Body of pancreas (tissue), 4 donors: ENCODE data around the gene ZAP70. TPM values are rescaled to one million over a fixed set of nuclear protein-coding genes. Genes with fewer than 3 reads are reported as not detected.
"Not testable (repeated sequence)": the region's sequence is repeated elsewhere in the genome, so short reads cannot be mapped to it uniquely, and the experiment has no call there.

ENCODE experiments used
- ATAC-seq: fragments of 150-250 bp; one replicate; pipeline ENCODE4 v1.9.1; 2016
- DNase-seq, 4 donors: peaks; one replicate each; pipeline ENCODE4 v3.0.0-alpha.2; 2019
- H3K27ac ChIP-seq, 4 donors: fragments of 200-600 bp; sonication (generic); 1 replicate in 3 of 4; 2 replicates in 1 of 4; pipeline versions ENCODE4 v1.5.1 to v1.6.1; 2016 to 2019; ENCODE audit warnings: mild to moderate bottlenecking in 1 of 4, mixed read lengths in 1 of 4, moderate library complexity in 1 of 4
- H3K27me3 ChIP-seq, 2 donors: fragments of 200-600 bp; sonication (generic); one replicate each; pipeline ENCODE4 v1.6.0; 2016; ENCODE audit warnings: mild to moderate bottlenecking in 1 of 2
- H3K36me3 ChIP-seq, 2 donors: fragments of 200-600 bp; sonication (generic); replicated peaks in 1 of 2; 2 replicates each; pipeline ENCODE4 v1.5.1; 2016; ENCODE audit warnings: low read depth in 2 of 2; ENCODE audit not compliant: insufficient read depth in 1 of 2
- H3K4me1 ChIP-seq: fragments of 200-600 bp; sonication (generic); one replicate; pipeline ENCODE4 v1.6.0; 2016
- H3K4me3 ChIP-seq, 2 donors: fragments of 200-600 bp; sonication (generic); 1 replicate in 1 of 2; 2 replicates in 1 of 2; pipeline ENCODE4 v1.5.1; 2016 to 2019
- H3K9me3 ChIP-seq, 3 donors: fragments of 200-600 bp; sonication (generic); 1 replicate in 2 of 3; 2 replicates in 1 of 3; pipeline ENCODE4 v1.5.1; 2016
- POLR2A ChIP-seq, 3 donors: fragments of 450-650 bp; IDR thresholded peaks; one replicate each; pipeline ENCODE4 v1.6.1; 2016; ENCODE audit warnings: antibody characterized with exemption in 3 of 3, mild to moderate bottlenecking in 2 of 3
- WGBS, 2 donors: methylation state at CpG; one replicate each; pipeline ENCODE4 v1.1.5; 2017; 5-methylcytosine and 5-hydroxymethylcytosine counted together
- intact Hi-C: fragments of 100-400 bp; cut with DNase I; formaldehyde crosslinking; loops from one replicate; pipeline ENCODE4 v1.15.1; 2023
- total RNA-seq, 2 donors: library from RNA; depleted of rRNA; stranded (reverse); fragments of >200 nt; gene quantifications; one replicate each; pipeline ENCODE4 v1.1.0, GENCODE V29; 2016
- TF ChIP-seq, protein P1 (sequence below), 7 experiments: fragments of 450-650 bp in 4 of 7; fragments of 200-600 bp in 3 of 7; sonication (generic) in 3 of 7; IDR thresholded peaks; one replicate each; pipeline ENCODE4 v1.5.1; 2016 to 2019; ENCODE audit warnings: antibody characterized with exemption in 7 of 7

ZAP70 gene
- total RNA-seq, 2 donors from 2014 or later, result 2.1 to 4.0 TPM

DNA sequence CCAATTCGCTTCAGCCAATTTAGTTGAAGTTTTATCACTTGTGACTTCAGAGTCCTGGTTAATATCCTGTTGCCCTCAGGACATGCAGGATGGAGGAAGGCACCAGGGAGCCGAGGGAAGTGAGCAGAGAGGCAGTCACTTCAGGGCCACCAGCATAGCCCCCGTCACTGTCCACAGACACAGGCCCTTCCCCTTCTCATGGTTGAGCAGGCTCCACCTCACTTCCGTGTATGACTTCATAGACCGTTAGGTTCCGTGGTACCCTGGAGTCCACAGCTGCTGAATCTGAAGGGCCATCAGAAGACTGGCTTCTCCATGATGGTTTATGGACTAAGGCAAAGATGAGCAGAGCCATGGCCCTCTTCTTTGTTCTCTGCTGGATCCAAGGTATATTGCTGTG lies 43.9 kb upstream of the ZAP70 start, which contains the start of gene C2orf92:
Gene C2orf92 (plus strand): TSS at position 266 of the 400 bp plus-strand sequence. CDS start 76 bp downstream, at position 342.
- ATAC-seq, result no peak
- Histone ChIP-seq H3K9me3 (no peaks in the 10 kb centered on the region), H3K27me3 (no peaks in the 10 kb centered on the region), H3K4me3 (no peak within 1 kb of the TSS), H3K36me3 (no peaks in the 10 kb centered on the region), H3K27ac (no peak within 1 kb of the TSS), H3K4me1 (peaks cover 9% of the 10 kb centered on the region)
- no peak for DNase-seq
- intact Hi-C loops, result no loop called here
- 85 to 93% methylated on average over 6 of the region's 6 CpGs for WGBS, 2 donors
- no peak for TF ChIP-seq POLR2A (IDR thresholded peaks at IDR 0.05)
- TF ChIP-seq, protein P1, sequence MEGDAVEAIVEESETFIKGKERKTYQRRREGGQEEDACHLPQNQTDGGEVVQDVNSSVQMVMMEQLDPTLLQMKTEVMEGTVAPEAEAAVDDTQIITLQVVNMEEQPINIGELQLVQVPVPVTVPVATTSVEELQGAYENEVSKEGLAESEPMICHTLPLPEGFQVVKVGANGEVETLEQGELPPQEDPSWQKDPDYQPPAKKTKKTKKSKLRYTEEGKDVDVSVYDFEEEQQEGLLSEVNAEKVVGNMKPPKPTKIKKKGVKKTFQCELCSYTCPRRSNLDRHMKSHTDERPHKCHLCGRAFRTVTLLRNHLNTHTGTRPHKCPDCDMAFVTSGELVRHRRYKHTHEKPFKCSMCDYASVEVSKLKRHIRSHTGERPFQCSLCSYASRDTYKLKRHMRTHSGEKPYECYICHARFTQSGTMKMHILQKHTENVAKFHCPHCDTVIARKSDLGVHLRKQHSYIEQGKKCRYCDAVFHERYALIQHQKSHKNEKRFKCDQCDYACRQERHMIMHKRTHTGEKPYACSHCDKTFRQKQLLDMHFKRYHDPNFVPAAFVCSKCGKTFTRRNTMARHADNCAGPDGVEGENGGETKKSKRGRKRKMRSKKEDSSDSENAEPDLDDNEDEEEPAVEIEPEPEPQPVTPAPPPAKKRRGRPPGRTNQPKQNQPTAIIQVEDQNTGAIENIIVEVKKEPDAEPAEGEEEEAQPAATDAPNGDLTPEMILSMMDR (IDR thresholded peaks at IDR 0.05), result no peak

DNA sequence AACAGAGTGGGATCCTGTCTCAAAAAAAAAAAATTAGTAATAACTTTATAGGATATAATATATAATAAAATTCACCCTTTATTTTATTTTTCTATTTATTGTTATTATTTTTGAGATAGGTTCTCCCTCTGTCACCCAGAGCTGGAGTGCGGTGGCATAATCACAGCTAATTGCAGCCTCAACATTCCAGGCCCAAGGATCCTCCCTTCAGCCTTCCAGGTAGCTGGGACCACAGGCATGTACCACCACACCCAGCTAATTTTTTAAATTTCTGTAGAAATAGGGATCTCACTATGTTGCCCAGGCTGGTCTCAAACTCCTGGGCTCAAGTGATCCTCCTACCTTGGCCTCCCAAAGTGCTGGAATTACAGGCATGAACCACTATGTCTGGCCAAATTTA lies 42.9 kb upstream of the ZAP70 start:
- WGBS, 2 donors, result 100% methylated on average over 1 of the region's 1 CpG
- intact Hi-C loops, result no loop called here
- Histone ChIP-seq H3K36me3 (no peaks in the 10 kb centered on the region), H3K9me3 (no peaks in the 10 kb centered on the region), H3K4me1 (no peaks in the 10 kb centered on the region), H3K27ac (no peak overlapping the region), H3K27me3 (no peaks in the 10 kb centered on the region), H3K4me3 (no peak overlapping the region)
- DNase-seq, result no peak
- no peak for TF ChIP-seq POLR2A (IDR thresholded peaks at IDR 0.05)
- TF ChIP-seq, protein P1 (IDR thresholded peaks at IDR 0.05), result no peak
- ATAC-seq, result no peak

DNA sequence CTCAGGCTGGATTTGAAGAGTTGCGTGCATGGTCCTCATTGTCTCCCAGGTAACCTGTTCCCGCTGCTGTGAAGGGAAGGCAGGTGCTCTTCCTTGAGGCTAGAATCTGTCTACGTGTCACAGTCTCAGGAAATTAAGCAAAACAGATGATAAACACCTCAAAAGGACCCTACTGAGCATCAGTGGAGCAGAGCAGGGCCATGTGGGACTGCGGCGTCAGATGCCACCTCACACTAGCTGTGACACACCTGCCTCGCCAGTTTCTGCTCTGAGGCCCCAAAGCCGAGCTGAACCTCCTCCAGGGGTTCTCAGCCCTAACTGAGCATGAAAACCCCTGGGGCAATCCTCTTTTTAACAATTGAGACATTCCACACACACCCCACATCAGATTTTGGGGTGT lies 41.9 kb upstream of the ZAP70 start:
- TF ChIP-seq, protein P1 (IDR thresholded peaks at IDR 0.05), result no peak
- no peak for TF ChIP-seq POLR2A (IDR thresholded peaks at IDR 0.05)
- no peaks in the 10 kb centered on the region for H3K4me1 ChIP-seq
- ATAC-seq (no peak), DNase-seq (no peak)
- no peak overlapping the region for H3K27ac ChIP-seq
- WGBS, 2 donors, result 93 to 94% methylated on average over 5 to 7 of the region's 7 CpGs
- H3K4me3 ChIP-seq, result no peak overlapping the region
- intact Hi-C loops, result no loop called here
- H3K27me3 ChIP-seq, result no peaks in the 10 kb centered on the region
- no peaks in the 10 kb centered on the region for H3K9me3 ChIP-seq
- H3K36me3 ChIP-seq, result no peaks in the 10 kb centered on the region

DNA sequence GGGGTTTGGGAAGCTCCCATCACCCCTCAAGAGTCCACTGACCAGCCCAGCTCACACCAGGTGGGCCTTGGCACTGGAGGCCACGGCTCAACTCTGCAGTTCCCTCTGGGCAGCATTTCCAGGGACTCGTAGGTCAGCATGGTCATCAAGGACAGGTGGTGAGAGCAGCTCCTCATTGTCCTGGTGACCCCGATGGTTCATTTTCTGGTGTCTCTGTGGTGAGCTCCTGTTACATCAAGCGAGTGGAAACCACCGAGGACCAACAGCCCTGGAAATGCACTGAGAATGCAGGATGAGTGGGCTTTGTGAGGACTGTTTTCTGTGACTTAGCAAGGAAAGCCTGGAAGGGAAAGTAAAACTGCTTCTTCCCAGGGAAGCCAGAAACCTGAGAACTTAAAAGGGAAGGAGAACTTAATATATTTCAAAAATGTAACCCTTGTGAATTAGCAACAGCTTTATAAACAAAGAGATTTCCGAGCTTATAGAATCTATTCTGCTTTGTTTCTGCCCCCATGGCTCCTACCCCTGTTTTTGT lies 40.7 kb upstream of the ZAP70 start:
- H3K9me3 ChIP-seq, intact Hi-C loops, H3K27me3 ChIP-seq, H3K36me3 ChIP-seq, DNase-seq, H3K4me3 ChIP-seq, H3K27ac ChIP-seq, H3K4me1 ChIP-seq, ATAC-seq: not testable (repeated sequence)
- 86 to 89% methylated on average over 4 of the region's 6 CpGs for WGBS, 2 donors

DNA sequence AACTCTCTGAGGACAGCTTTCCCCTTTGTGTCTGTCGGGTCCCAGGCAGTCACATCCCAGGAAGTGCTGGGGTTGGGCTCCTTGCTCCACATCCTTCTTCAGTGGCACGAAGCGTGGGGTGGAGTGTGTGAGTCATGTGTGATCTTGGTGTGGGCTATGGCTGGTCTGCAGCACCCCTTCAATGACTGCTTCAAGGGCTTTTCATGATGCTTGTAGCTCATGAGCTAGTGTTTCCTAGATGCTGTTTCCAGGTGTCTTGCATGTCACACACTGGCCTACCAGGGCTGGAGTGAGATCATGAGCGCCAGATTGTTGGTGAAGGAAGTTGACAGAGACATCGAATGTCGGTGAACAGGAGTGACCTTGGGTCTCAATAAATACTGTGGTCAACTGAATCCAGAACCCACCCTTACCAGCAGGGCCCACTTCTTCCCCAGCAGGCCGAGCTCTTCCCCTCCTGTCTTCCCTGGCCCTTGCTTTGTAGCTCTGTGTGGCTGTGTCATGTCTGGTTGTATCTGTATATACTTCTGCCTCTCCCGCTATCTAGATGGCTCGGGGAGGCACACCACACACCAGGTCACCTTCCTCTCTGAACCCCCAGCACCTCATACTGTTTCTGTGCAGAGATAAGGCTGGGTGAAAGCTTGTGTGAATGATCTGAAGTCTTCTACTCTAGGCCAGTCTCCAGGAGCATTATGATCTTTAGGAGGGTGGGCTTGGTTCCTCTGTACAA lies 40.0 kb upstream of the ZAP70 start:
- DNase-seq (no peak), ATAC-seq (no peak)
- no peaks in the 10 kb centered on the region for H3K27me3 ChIP-seq
- intact Hi-C loops, result no loop called here
- H3K27ac ChIP-seq, result peak overlapping the region in 1 of 4 donors; percentile 41
- TF ChIP-seq POLR2A (IDR thresholded peaks at IDR 0.05), result no peak
- TF ChIP-seq, protein P1 (IDR thresholded peaks at IDR 0.05), result no peak
- H3K36me3 ChIP-seq, result no peaks in the 10 kb centered on the region
- H3K4me1 ChIP-seq, result no peaks in the 10 kb centered on the region
- 69 to 80% methylated on average over 9 of the region's 9 CpGs for WGBS, 2 donors
- H3K9me3 ChIP-seq, result no peaks in the 10 kb centered on the region
- H3K4me3 ChIP-seq, result no peak overlapping the region
